Body of pancreas (tissue), 4 donors: Measurements from ENCODE around the gene CA12. TPM values are rescaled to one million over a fixed set of nuclear protein-coding genes. Genes with fewer than 3 reads are reported as not detected.

ENCODE experiments used
- ATAC-seq: fragments of 150-250 bp; one replicate; pipeline ENCODE4 v1.9.1; 2016
- DNase-seq, 4 donors: peaks; one replicate each; pipeline ENCODE4 v3.0.0-alpha.2; 2019
- H3K27ac ChIP-seq, 4 donors: fragments of 200-600 bp; sonication (generic); 1 replicate in 3 of 4; 2 replicates in 1 of 4; pipeline versions ENCODE4 v1.5.1 to v1.6.1; 2016 to 2019; ENCODE audit warnings: mild to moderate bottlenecking in 1 of 4, mixed read lengths in 1 of 4, moderate library complexity in 1 of 4
- H3K27me3 ChIP-seq, 2 donors: fragments of 200-600 bp; sonication (generic); one replicate each; pipeline ENCODE4 v1.6.0; 2016; ENCODE audit warnings: mild to moderate bottlenecking in 1 of 2
- H3K36me3 ChIP-seq, 2 donors: fragments of 200-600 bp; sonication (generic); replicated peaks in 1 of 2; 2 replicates each; pipeline ENCODE4 v1.5.1; 2016; ENCODE audit warnings: low read depth in 2 of 2; ENCODE audit not compliant: insufficient read depth in 1 of 2
- H3K4me1 ChIP-seq: fragments of 200-600 bp; sonication (generic); one replicate; pipeline ENCODE4 v1.6.0; 2016
- H3K4me3 ChIP-seq, 2 donors: fragments of 200-600 bp; sonication (generic); 1 replicate in 1 of 2; 2 replicates in 1 of 2; pipeline ENCODE4 v1.5.1; 2016 to 2019
- H3K9me3 ChIP-seq, 3 donors: fragments of 200-600 bp; sonication (generic); 1 replicate in 2 of 3; 2 replicates in 1 of 3; pipeline ENCODE4 v1.5.1; 2016
- CTCF ChIP-seq, 7 experiments: fragments of 450-650 bp in 4 of 7; fragments of 200-600 bp in 3 of 7; sonication (generic) in 3 of 7; IDR thresholded peaks; one replicate each; pipeline ENCODE4 v1.5.1; 2016 to 2019; ENCODE audit warnings: antibody characterized with exemption in 7 of 7
- POLR2A ChIP-seq, 3 donors: fragments of 450-650 bp; IDR thresholded peaks; one replicate each; pipeline ENCODE4 v1.6.1; 2016; ENCODE audit warnings: antibody characterized with exemption in 3 of 3, mild to moderate bottlenecking in 2 of 3
- WGBS, 2 donors: methylation state at CpG; one replicate each; pipeline ENCODE4 v1.1.5; 2017; 5-methylcytosine and 5-hydroxymethylcytosine counted together
- intact Hi-C: fragments of 100-400 bp; cut with DNase I; formaldehyde crosslinking; loops from one replicate; pipeline ENCODE4 v1.15.1; 2023
- total RNA-seq, 2 donors: library from RNA; depleted of rRNA; stranded (reverse); fragments of >200 nt; gene quantifications; one replicate each; pipeline ENCODE4 v1.1.0, GENCODE V29; 2016

The CA12 gene
- total RNA-seq, 2 donors from 2014 or later: 16.1 to 25.7 TPM

DNA sequence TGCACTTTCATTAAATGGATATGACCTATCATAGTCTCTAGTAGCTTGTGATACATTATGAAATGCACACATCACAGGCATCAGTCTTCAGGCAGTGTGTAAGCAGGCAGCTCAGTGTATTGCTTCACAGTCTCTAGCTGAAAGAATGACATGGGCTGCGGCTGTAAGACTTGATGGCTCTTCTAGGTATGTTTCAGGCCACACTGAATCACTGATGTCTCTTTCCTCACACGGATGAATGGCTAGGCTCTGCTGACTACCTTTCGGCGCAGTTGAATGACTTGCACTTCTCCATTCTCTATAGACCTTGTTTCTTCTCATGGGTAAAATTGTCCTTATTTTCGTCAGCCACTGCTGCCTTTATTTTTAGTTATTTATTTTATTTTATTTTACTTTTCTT, 88.9 kb downstream of the CA12 start:
- Histone ChIP-seq H3K4me1 (peaks cover 5% of the 10 kb centered on the region), H3K27me3 (no peaks in the 10 kb centered on the region), H3K27ac (no peak overlapping the region), H3K36me3 (peaks cover 0 to 1% of the 10 kb centered on the region in 2 donors), H3K9me3 (no peaks in the 10 kb centered on the region), H3K4me3 (no peak overlapping the region)
- intact Hi-C loops: loop anchor here (5.0 kb wide), 1 partner anchor 110 kb away; no protein-coding TSS in a partner anchor
- DNase-seq (no peak), ATAC-seq (no peak)
- 93 to 95% methylated on average over 5 of the region's 5 CpGs for WGBS, 2 donors
- no peak for TF ChIP-seq POLR2A (IDR thresholded peaks at IDR 0.05)
- TF ChIP-seq CTCF (IDR thresholded peaks at IDR 0.05): no peak

- WGBS, 2 donors: 76 to 79% methylated on average over 3 of the region's 3 CpGs
- TF ChIP-seq CTCF (IDR thresholded peaks at IDR 0.05): no peak
- no peak for TF ChIP-seq POLR2A (IDR thresholded peaks at IDR 0.05)
- Histone ChIP-seq H3K4me3 (no peak overlapping the region), H3K9me3 (no peaks in the 10 kb centered on the region), H3K27me3 (no peaks in the 10 kb centered on the region), H3K27ac (no peak overlapping the region), H3K36me3 (peaks cover 0 to 1% of the 10 kb centered on the region in 2 donors), H3K4me1 (peaks cover 5% of the 10 kb centered on the region)
- no peak for ATAC-seq
- DNase-seq: no peak
- intact Hi-C loops: loop anchor here (5.0 kb wide), 1 partner anchor 110 kb away; no protein-coding TSS in a partner anchor
Observed at GRCh38 chr15:63292241-63292640, 89.4 kb downstream of the CA12 start.

DNA sequence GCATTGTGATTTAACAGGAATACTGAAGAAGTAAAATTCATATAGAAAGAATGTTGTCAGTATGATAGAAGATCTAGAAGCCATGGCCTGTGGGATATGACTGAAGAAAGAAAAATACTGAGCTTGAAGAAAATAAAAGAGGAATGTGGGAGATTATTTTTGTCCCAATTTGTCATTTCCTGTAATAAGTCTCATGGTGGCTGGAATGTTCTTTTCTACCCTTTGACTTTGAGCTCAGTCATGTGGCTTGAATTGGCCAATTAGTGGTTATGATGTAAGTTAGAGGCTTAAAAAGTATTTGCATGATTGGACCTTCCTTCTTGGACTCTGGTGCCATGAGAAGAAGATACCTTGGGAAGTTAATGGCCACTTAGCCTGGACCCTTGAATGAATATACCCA, 90.1 kb downstream of the CA12 start:
- intact Hi-C loops: loop anchor here (5.0 kb wide), 1 partner anchor 111 kb away; no protein-coding TSS in a partner anchor
- Histone ChIP-seq H3K4me1 (peaks cover 5% of the 10 kb centered on the region), H3K27me3 (no peaks in the 10 kb centered on the region), H3K36me3 (peaks cover 0 to 1% of the 10 kb centered on the region in 2 donors), H3K9me3 (no peaks in the 10 kb centered on the region), H3K27ac (no peak overlapping the region), H3K4me3 (no peak overlapping the region)
- DNase-seq: no peak
- no peak for TF ChIP-seq POLR2A (IDR thresholded peaks at IDR 0.05)
- no peak for ATAC-seq

- Histone ChIP-seq H3K9me3 (no peaks in the 10 kb centered on the region), H3K4me1 (peaks cover 5% of the 10 kb centered on the region), H3K4me3 (no peak overlapping the region), H3K27me3 (no peaks in the 10 kb centered on the region), H3K27ac (no peak overlapping the region), H3K36me3 (peaks cover 0 to 1% of the 10 kb centered on the region in 2 donors)
- peak; percentile 87 for ATAC-seq
- intact Hi-C loops: no loop called here
- no peak for TF ChIP-seq POLR2A (IDR thresholded peaks at IDR 0.05)
- peak; percentile 35 to 85 (median 77) for TF ChIP-seq CTCF (IDR thresholded peaks at IDR 0.05)
- 1 to 3% methylated on average over 4 of the region's 4 CpGs for WGBS, 2 donors
- DNase-seq: no peak
Observed at GRCh38 chr15:63288778-63289378, 92.8 kb downstream of the CA12 start.

DNA sequence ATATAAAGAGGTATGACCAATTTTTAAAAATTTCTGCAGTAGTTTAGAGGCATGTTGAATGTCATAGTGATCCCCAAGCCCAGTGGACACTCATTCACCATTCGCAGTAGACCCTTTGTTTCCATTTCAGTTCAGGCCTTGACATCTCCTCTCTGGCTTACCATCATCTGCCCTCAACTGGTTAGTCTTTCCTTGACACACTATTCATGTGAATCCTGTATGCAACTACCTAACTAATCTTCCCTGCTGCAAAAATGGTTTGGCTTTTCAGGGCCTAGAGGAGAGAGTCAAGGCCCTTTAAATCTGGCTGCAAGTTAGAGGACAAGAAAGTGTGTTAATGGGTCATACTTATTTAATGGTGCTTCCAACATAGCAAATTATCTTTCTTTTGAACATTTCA, 93.3 kb downstream of the CA12 start:
- no peak for DNase-seq
- H3K4me1 ChIP-seq: peaks cover 5% of the 10 kb centered on the region
- TF ChIP-seq CTCF (IDR thresholded peaks at IDR 0.05) (no peak), POLR2A (IDR thresholded peaks at IDR 0.05) (no peak)
- WGBS, 2 donors: 32 to 48% methylated on average over 1 of the region's 1 CpG
- no peaks in the 10 kb centered on the region for H3K27me3 ChIP-seq
- H3K36me3 ChIP-seq: peaks cover 0 to 1% of the 10 kb centered on the region in 2 donors
- intact Hi-C loops: no loop called here
- ATAC-seq: no peak
- no peak overlapping the region for H3K4me3 ChIP-seq
- H3K9me3 ChIP-seq: no peaks in the 10 kb centered on the region
- no peak overlapping the region for H3K27ac ChIP-seq
